Endothelial cell of umbilical vein (primary cell): ENCODE results near the gene EIF4B. TPM values are rescaled to one million over a fixed set of nuclear protein-coding genes. Genes with fewer than 3 reads are reported as not detected.

Experiments used
- BruUV-seq: library from RNA; stranded (reverse); fragments of 400-500 nt; replicated peaks from 2 replicates; lab custom pipeline; 2021; lab: Mats Ljungman, UMichigan
- CTCF ChIA-PET: fragments of 300-600, 350-600 bp; sonication (Branson Sonifier 250); formaldehyde crosslinking; loops from one replicate; lab custom pipeline; 2021; ENCODE audit warnings: antibody characterized with exemption, inconsistent platforms; lab: Charles Lee
- POLR2A ChIA-PET: fragments of 300-600, 350-600 bp; sonication (Branson Sonifier 250); formaldehyde crosslinking; loops from one replicate; lab custom pipeline; 2021; ENCODE audit warnings: antibody characterized with exemption, inconsistent platforms; lab: Charles Lee
- DNase-seq: peaks from one replicate; pipeline ENCODE4 v3.0.0-alpha.2; 2011; ENCODE audit warnings: low read depth, low spot score
- FAIRE-seq: peaks from 2 replicates; lab custom pipeline; 2011; peaks lifted over from hg19 to GRCh38; lab: Jason Lieb, UNC
- H2AFZ ChIP-seq: 2 replicates; pipeline ENCODE4 v1.6.0; 2012; ENCODE audit warnings: low read depth, low read length, control low read depth, inconsistent platforms
- H3K27ac ChIP-seq: 2 replicates; pipeline ENCODE4 v1.5.1; 2011; ENCODE audit warnings: low read depth, mild to moderate bottlenecking, control low read depth, low read length, moderate library complexity; ENCODE audit not compliant: insufficient read depth
- H3K27me3 ChIP-seq, 2 experiments: 2 replicates each; pipeline versions ENCODE4 v1.6.0 to v1.6.1; 2011; ENCODE audit warnings: low read length in 2 of 2, mixed read lengths in 1 of 2; ENCODE audit not compliant: control insufficient read depth in 2 of 2, insufficient read depth in 2 of 2
- H3K36me3 ChIP-seq, 2 experiments: 2 replicates in 1 of 2; 3 replicates in 1 of 2; pipeline ENCODE4 v1.5.1; 2011; ENCODE audit warnings: low read length in 2 of 2, mild to moderate bottlenecking in 1 of 2, moderate library complexity in 1 of 2; ENCODE audit not compliant: control insufficient read depth in 2 of 2, insufficient read depth in 2 of 2; ENCODE audit errors: extremely low read depth in 1 of 2
- H3K4me1 ChIP-seq: 3 replicates; pipeline ENCODE4 v1.5.1; 2011; ENCODE audit warnings: mild to moderate bottlenecking, low read length; ENCODE audit not compliant: control insufficient read depth, insufficient read depth; ENCODE audit errors: extremely low read depth
- H3K4me2 ChIP-seq: 2 replicates; pipeline ENCODE4 v1.6.1; 2011; ENCODE audit warnings: low read length, control low read depth, mixed read lengths; ENCODE audit not compliant: insufficient read depth
- H3K4me3 ChIP-seq, 3 experiments: fragments of 200-600 bp in 1 of 3; sonication (generic), shearing (Covaris generic) in 1 of 3; replicated peaks in 1 of 3; 2 replicates each; pipeline ENCODE4 v1.5.1; 2011 to 2016; ENCODE audit warnings: control low read depth in 3 of 3, low read length in 3 of 3, mild to moderate bottlenecking in 2 of 3, inconsistent platforms in 1 of 3, low read depth in 1 of 3, moderate library complexity in 1 of 3; ENCODE audit not compliant: insufficient read depth in 1 of 3
- H3K79me2 ChIP-seq: 2 replicates; pipeline ENCODE4 v1.6.0; 2012; ENCODE audit warnings: low read length, inconsistent platforms; ENCODE audit not compliant: control insufficient read depth, insufficient read depth
- H3K9ac ChIP-seq: replicated peaks from 2 replicates; pipeline ENCODE3; 2011; ENCODE audit warnings: low read length, control low read depth; ENCODE audit not compliant: insufficient read depth; ENCODE audit errors: extremely low read depth
- H3K9me1 ChIP-seq: replicated peaks from 3 replicates; pipeline ENCODE4 v1.6.0; 2011; ENCODE audit warnings: mild to moderate bottlenecking, low read length; ENCODE audit not compliant: control insufficient read depth, insufficient read depth; ENCODE audit errors: extremely low read depth
- H3K9me3 ChIP-seq: replicated peaks from 2 replicates; pipeline ENCODE4 v1.5.1; 2012; ENCODE audit warnings: low read length, inconsistent platforms; ENCODE audit not compliant: control insufficient read depth, insufficient read depth
- H4K20me1 ChIP-seq: replicated peaks from 2 replicates; pipeline ENCODE3; 2011; ENCODE audit warnings: mild to moderate bottlenecking, low read length; ENCODE audit not compliant: control insufficient read depth, insufficient read depth; ENCODE audit errors: extremely low read depth
- EZH2 ChIP-seq: IDR thresholded peaks from 2 replicates; pipeline ENCODE4 v1.6.1; 2012; ENCODE audit warnings: borderline replicate concordance, low read depth, mild to moderate bottlenecking, moderate library complexity, low read length, inconsistent platforms; ENCODE audit not compliant: severe bottlenecking
- FOS ChIP-seq: IDR thresholded peaks from 2 replicates; pipeline ENCODE4 v1.6.1; 2011; ENCODE audit warnings: mild to moderate bottlenecking, low read length, moderate library complexity, borderline replicate concordance; ENCODE audit not compliant: insufficient read depth
- GATA2 ChIP-seq: IDR thresholded peaks from 2 replicates; pipeline ENCODE4 v1.7.0; 2011; ENCODE audit warnings: low read depth, mild to moderate bottlenecking, moderate library complexity, mixed read lengths, low read length; ENCODE audit not compliant: insufficient read length, insufficient read depth
- JUN ChIP-seq: IDR thresholded peaks from 2 replicates; pipeline ENCODE4 v1.6.1; 2011; ENCODE audit warnings: borderline replicate concordance, low read depth; ENCODE audit not compliant: insufficient read length, insufficient read depth
- MYC ChIP-seq: IDR thresholded peaks from one replicate; pipeline ENCODE4 v1.6.1; 2011; ENCODE audit warnings: mild to moderate bottlenecking, low read depth, low read length
- POLR2A ChIP-seq: IDR thresholded peaks from 2 replicates; pipeline ENCODE4 v1.6.1; 2012; ENCODE audit warnings: low read depth, mild to moderate bottlenecking, control low read depth, low read length
- POLR2AphosphoS5 ChIP-seq: IDR thresholded peaks from 2 replicates; pipeline ENCODE4 v1.6.1; 2012; ENCODE audit warnings: low read depth, mild to moderate bottlenecking, control low read depth, low read length, moderate library complexity; ENCODE audit not compliant: insufficient read depth
- dilution Hi-C: fragments of 300-500 bp; cut with MboI; formaldehyde crosslinking; loops from one replicate; pipeline ENCODE4 v1.15.0; 2019; ENCODE audit warnings: low sequenced_read_pairs; ENCODE audit not compliant: extremely low pct_ligation_motif_present
- intact Hi-C: fragments of 100-400 bp; cut with micrococcal nuclease; formaldehyde crosslinking; loops from one replicate; pipeline ENCODE4 v1.10.0; 2022
- polyA plus RNA-seq, 4 experiments: library from polyadenylated mRNA; depleted of rRNA in 3 of 4; stranded (reverse) in 3 of 4; unstranded in 1 of 4; fragments of >200 nt; gene quantifications; 2 replicates each; pipeline versions ENCODE4 v1.2.1 to v1.2.3, GENCODE V29; 2011 to 2012; ENCODE audit warnings: missing spikeins in 1 of 4
- total RNA-seq: library from RNA; stranded (reverse); gene quantifications from 2 replicates; pipeline ENCODE4 v1.2.3, GENCODE V29; 2021
- TF ChIP-seq, protein P1 (sequence below), 2 donors: IDR thresholded peaks; 1 replicate in 1 of 2; 2 replicates in 1 of 2; pipeline ENCODE4 v1.5.1; 2011; ENCODE audit warnings: low read length in 2 of 2, mild to moderate bottlenecking in 2 of 2, moderate library complexity in 2 of 2, control low read depth in 1 of 2, inconsistent platforms in 1 of 2, low read depth in 1 of 2; ENCODE audit not compliant: insufficient read depth in 1 of 2; ENCODE audit errors: extremely low read depth in 1 of 2
- TF ChIP-seq, protein P2 (sequence below): IDR thresholded peaks from 2 replicates; pipeline ENCODE4 v1.6.1; 2011; ENCODE audit not compliant: insufficient read depth, insufficient read length

The EIF4B gene
- total and polyA plus RNA-seq, 2 donors (not counting 3 experiments of a cell fraction or from before 2014, with no cell fraction given), result 233 to 382 TPM

DNA sequence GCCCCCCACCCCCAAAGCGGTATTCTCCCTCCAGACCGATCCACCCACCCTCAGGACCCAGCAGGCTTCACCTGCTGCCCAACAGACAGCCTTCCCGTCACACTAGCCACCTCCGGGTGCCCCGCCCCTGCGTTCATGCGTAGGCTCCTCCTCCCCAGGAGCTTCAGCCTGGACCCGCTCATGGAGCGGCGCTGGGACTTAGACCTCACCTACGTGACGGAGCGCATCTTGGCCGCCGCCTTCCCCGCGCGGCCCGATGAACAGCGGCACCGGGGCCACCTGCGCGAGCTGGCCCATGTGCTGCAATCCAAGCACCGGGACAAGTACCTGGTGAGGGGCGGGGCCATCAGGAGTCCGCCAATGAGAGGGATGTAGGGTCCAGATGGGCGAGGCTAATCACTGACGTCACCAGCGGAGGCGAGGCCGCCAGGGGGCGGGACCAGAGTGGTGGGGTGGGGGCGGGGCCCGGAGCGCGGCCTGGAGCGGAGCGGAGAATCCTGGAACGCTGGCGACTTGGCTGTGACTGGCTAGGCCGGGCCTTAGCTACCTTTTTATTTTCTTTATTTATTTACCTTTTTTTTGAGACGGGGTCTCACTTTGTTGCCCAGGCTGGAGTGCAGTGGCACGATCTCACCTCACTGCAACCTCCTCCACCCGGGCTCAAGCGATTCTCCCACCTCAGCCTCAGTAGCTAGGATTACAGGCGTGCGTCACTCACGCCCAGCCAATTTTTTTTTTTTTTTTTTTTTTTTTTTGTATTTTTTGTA is 48.0 kb downstream of the EIF4B start:
- CTCF ChIA-PET, result interaction anchor here (0.6 to 5.2 kb wide), 11 partner anchors 9 to 565 kb away, joined by 3 to 79 read pairs (median 4); partner anchors contain the start of genes AAAS and EIF4B

DNA sequence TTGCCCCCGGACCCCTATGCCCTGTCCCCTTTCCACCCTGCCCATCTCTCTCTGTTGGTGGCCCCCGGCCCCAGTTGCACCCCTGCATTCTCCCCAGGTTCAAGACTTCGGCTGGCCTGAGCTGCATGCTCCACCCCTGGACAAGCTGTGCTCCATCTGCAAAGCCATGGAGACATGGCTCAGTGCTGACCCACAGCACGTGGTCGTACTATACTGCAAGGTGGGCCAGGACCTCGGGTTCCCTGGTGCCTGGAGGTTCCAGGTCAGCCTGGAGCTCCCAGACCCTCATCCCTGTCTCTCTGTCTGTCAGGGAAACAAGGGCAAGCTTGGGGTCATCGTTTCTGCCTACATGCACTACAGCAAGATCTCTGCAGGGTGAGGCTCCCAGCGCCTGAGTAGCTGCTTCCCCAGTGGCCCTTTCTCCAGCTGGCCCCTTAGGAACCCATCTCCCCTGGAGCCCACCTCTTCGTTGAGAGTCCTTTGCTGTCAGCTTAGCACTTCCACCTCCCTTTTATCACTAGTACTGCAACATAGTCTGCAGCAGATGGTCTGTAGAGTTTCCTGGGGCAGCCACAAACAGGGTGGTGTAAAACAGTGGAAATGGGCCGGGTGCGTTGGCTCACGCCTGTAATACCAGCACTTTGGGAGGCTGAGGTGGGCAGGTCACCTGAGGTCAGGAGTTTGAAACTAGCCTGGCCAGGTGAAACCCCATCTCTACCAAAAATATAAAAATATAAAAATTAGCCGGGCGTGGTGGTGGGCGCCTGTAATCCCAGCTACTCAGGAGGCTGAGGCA is 49.4 kb downstream of the EIF4B start:
- peaks cover 37% of the 10 kb centered on the region for H3K4me1 ChIP-seq
- FAIRE-seq, result no peak
- BruUV-seq, result no TSS peak

More for the DNA sequence above, 48.0 kb downstream of the EIF4B start:
- Histone ChIP-seq H4K20me1 (no peaks in the 10 kb centered on the region), H3K36me3 (peaks cover 0 to 28% of the 10 kb centered on the region in 2 experiments), H3K4me2 (peak overlapping the region; percentile 41), H3K9me3 (no peaks in the 10 kb centered on the region), H3K27ac (no peak overlapping the region), H3K9ac (no peak overlapping the region), H3K27me3 (no peaks in the 10 kb centered on the region), H3K4me1 (peaks cover 42% of the 10 kb centered on the region), H2AFZ (peak overlapping the region; percentile 53), H3K79me2 (peaks cover 15% of the 10 kb centered on the region), H3K4me3 (peak overlapping the region in 2 of 3 experiments; percentile 16 to 37), H3K9me1 (no peaks in the 10 kb centered on the region)
- BruUV-seq, result no TSS peak
- no peak for TF ChIP-seq MYC
- peak; percentile 60 for TF ChIP-seq POLR2A
- peak; percentile 57 for TF ChIP-seq POLR2AphosphoS5
- DNase-seq, result peak; percentile 90
- FAIRE-seq, result peak; percentile 93
- intact Hi-C loops, result loop anchor here (1.0 to 5.0 kb wide), 2 partner anchors 25 to 43 kb away; partner anchors contain the start of genes IGFBP6 and SPRYD3
- POLR2A ChIA-PET, result interaction anchor here (0.7 to 1.0 kb wide), 3 partner anchors 13 to 325 kb away, joined by 3 to 9 read pairs (median 3); no protein-coding TSS in a partner anchor
- dilution Hi-C loops, result no loop called here

More for the DNA sequence above, 49.4 kb downstream of the EIF4B start:
- ChIA-PET POLR2A (no interaction called here), CTCF (interaction anchor here (2.4 to 3.0 kb wide), 2 partner anchors 10 to 43 kb away, joined by 13 to 21 read pairs; no protein-coding TSS in a partner anchor)
- Histone ChIP-seq H3K27me3 (no peaks in the 10 kb centered on the region), H3K4me2 (no peak overlapping the region), H3K4me3 (no peak overlapping the region), H4K20me1 (no peaks in the 10 kb centered on the region), H3K9ac (no peak overlapping the region), H3K9me1 (no peaks in the 10 kb centered on the region), H3K79me2 (peaks cover 9% of the 10 kb centered on the region), H3K27ac (no peak overlapping the region), H3K36me3 (peaks cover 0 to 33% of the 10 kb centered on the region in 2 experiments), H3K9me3 (no peaks in the 10 kb centered on the region), H2AFZ (no peak overlapping the region)
- intact Hi-C loops (no loop called here), dilution Hi-C loops (no loop called here)
- no peak for DNase-seq
- no peak for TF ChIP-seq GATA2
- TF ChIP-seq POLR2AphosphoS5, result no peak
- TF ChIP-seq JUN, result no peak
- TF ChIP-seq POLR2A, result no peak
- no peak for TF ChIP-seq MYC
- no peak for TF ChIP-seq FOS
- TF ChIP-seq, protein P1, sequence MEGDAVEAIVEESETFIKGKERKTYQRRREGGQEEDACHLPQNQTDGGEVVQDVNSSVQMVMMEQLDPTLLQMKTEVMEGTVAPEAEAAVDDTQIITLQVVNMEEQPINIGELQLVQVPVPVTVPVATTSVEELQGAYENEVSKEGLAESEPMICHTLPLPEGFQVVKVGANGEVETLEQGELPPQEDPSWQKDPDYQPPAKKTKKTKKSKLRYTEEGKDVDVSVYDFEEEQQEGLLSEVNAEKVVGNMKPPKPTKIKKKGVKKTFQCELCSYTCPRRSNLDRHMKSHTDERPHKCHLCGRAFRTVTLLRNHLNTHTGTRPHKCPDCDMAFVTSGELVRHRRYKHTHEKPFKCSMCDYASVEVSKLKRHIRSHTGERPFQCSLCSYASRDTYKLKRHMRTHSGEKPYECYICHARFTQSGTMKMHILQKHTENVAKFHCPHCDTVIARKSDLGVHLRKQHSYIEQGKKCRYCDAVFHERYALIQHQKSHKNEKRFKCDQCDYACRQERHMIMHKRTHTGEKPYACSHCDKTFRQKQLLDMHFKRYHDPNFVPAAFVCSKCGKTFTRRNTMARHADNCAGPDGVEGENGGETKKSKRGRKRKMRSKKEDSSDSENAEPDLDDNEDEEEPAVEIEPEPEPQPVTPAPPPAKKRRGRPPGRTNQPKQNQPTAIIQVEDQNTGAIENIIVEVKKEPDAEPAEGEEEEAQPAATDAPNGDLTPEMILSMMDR (IDR thresholded peaks at IDR 0.05; ENCODE audit: extremely low read depth in 1 of 2, insufficient read depth in 1 of 2, low read depth in 1 of 2, low read length in 2 of 2), result no peak
- TF ChIP-seq EZH2, result no peak
- TF ChIP-seq, protein P2, sequence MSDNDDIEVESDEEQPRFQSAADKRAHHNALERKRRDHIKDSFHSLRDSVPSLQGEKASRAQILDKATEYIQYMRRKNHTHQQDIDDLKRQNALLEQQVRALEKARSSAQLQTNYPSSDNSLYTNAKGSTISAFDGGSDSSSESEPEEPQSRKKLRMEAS, result no peak
